ENCODE results near the gene SORBS1.

Gene SORBS1

GRCh38 chr10:95602382-95602781 lies 41.2 kb upstream of the SORBS1 start:
- H3K36me3 ChIP-seq (ENCODE audit: control insufficient read depth in 2 of 2, insufficient read depth in 1 of 2, low read length in 2 of 2), result peaks cover 7 to 28% of the 10 kb centered on the region in 2 experiments
- TF ChIP-seq PRDM4 (tag by site-specific recombination; IDR thresholded peaks at IDR 0.05), result no peak
- no peak for TF ChIP-seq SP2 (tag by site-specific recombination; IDR thresholded peaks at IDR 0.05)
- H3K4me3 ChIP-seq (ENCODE audit: low read depth, low read length), result no peak overlapping the region
- H3K9me3 ChIP-seq (ENCODE audit: control insufficient read depth, insufficient read depth, low read depth, low read length), result no peaks in the 10 kb centered on the region
- H3K27ac ChIP-seq (ENCODE audit: extremely low read depth, low read depth, low read length), result no peak overlapping the region
- H3K4me1 ChIP-seq (ENCODE audit: control insufficient read depth, insufficient read depth, low read length), result no peaks in the 10 kb centered on the region
- POLR2A ChIA-PET, result no interaction called here
- CTCF ChIA-PET, result interaction anchor here (0.6 to 10.0 kb wide), 12 partner anchors 10 to 992 kb away, joined by 3 to 213 read pairs (median 8); no protein-coding TSS in a partner anchor

- Histone ChIP-seq H3K4me1 (ENCODE audit: control insufficient read depth, insufficient read depth, low read length) (no peaks in the 10 kb centered on the region), H3K4me3 (ENCODE audit: low read depth, low read length) (no peak overlapping the region), H3K27ac (ENCODE audit: extremely low read depth, low read depth, low read length) (no peak overlapping the region), H3K36me3 (ENCODE audit: control insufficient read depth in 2 of 2, insufficient read depth in 1 of 2, low read length in 2 of 2) (peaks cover 0 to 17% of the 10 kb centered on the region in 2 experiments; a peak in 1 of 3 replicates), H3K9me3 (ENCODE audit: control insufficient read depth, insufficient read depth, low read depth, low read length) (no peaks in the 10 kb centered on the region)
- ChIA-PET POLR2A (no interaction called here), CTCF (interaction anchor here (0.5 to 10.0 kb wide), 23 partner anchors 9 to 468 kb away, joined by 3 to 213 read pairs (median 4); no protein-coding TSS in a partner anchor)
- TF ChIP-seq CTCF (tag by site-specific recombination; IDR thresholded peaks at IDR 0.05) (peak; percentile 87; the same call in 1 of the 2 replicates), SP2 (tag by site-specific recombination; IDR thresholded peaks at IDR 0.05) (no peak), ZNF518A (tag by site-specific recombination; conservative IDR thresholded peaks at IDR 0.05; ENCODE audit: low read depth) (no peak), ZNF513 (tag by site-specific recombination; IDR thresholded peaks at IDR 0.05) (peak; percentile 83), WT1 (tag by site-specific recombination; IDR thresholded peaks at IDR 0.05) (no peak), ZNF146 (tag by site-specific recombination; IDR thresholded peaks at IDR 0.05) (no peak), ZEB2 (tag by site-specific recombination; IDR thresholded peaks at IDR 0.05) (no peak), ZBTB17 (tag by site-specific recombination; IDR thresholded peaks at IDR 0.05) (peak; percentile 64), ZNF571 (tag by site-specific recombination; IDR thresholded peaks at IDR 0.05) (no peak), ZNF747 (tag by site-specific recombination; IDR thresholded peaks at IDR 0.05) (no peak), ZNF350 (tag by site-specific recombination; IDR thresholded peaks at IDR 0.05) (no peak), ZNF600 (tag by site-specific recombination; IDR thresholded peaks at IDR 0.05) (0 out of 2 replicates have a peak, but pooled peaks have one; percentile 32), ZNF398 (tag by site-specific recombination; IDR thresholded peaks at IDR 0.05) (no peak), REST (tag by site-specific recombination; IDR thresholded peaks at IDR 0.05) (0 out of 2 replicates have a peak, but pooled peaks have one; percentile 40), ZNF416 (tag by site-specific recombination; IDR thresholded peaks at IDR 0.05) (no peak), IKZF3 (tag by site-specific recombination; IDR thresholded peaks at IDR 0.05) (peak; percentile 87)
Measured at GRCh38 chr10:95601116-95601719, 40.0 kb upstream of the SORBS1 start.

Measured in HEK293 (cell line).